Thyroid gland (tissue), 4 donors: ENCODE measurements around the gene TRAPPC2L.

Experiments used
- CTCF ChIP-seq, 6 experiments: fragments of 200-600 bp in 3 of 6; fragments of 450-650 bp in 3 of 6; sonication (generic) in 3 of 6; IDR thresholded peaks; one replicate each; pipeline ENCODE4 v1.5.1; 2016 to 2019; ENCODE audit warnings: antibody characterized with exemption in 6 of 6, mild to moderate bottlenecking in 2 of 6, inconsistent platforms in 1 of 6, moderate library complexity in 1 of 6
- POLR2A ChIP-seq, 2 donors: fragments of 450-650 bp; IDR thresholded peaks; one replicate each; pipeline ENCODE4 v1.6.1; 2017; ENCODE audit warnings: antibody characterized with exemption in 2 of 2, mild to moderate bottlenecking in 2 of 2, moderate library complexity in 1 of 2

- TF ChIP-seq CTCF (IDR thresholded peaks at IDR 0.05) (no peak), POLR2A (IDR thresholded peaks at IDR 0.05) (no peak)
These were observed 44.9 kb downstream of the TRAPPC2L start for GRCh38 chr16:88901718-88902337.
